ENCODE results near the gene COL4A3.

GRCh38 chr2:227127201-227127600 lies 37.2 kb upstream of the COL4A3 start:
- TF ChIP-seq CTCF (IDR thresholded peaks at IDR 0.05): no peak
- no peak for TF ChIP-seq POLR2A (IDR thresholded peaks at IDR 0.05)
